H1 (cell line): ENCODE data around the gene PCDH18.

Source experiments
- BACH1 ChIP-seq: IDR thresholded peaks from 2 replicates; pipeline ENCODE4 v1.6.1; 2012; ENCODE audit warnings: low read length, improper control_type of control experiment
- EZH2 ChIP-seq: fragments of 200-600 bp; sonication (generic); IDR thresholded peaks from 2 replicates; pipeline ENCODE4 v1.7.1; 2012; ENCODE audit warnings: low read depth, mild to moderate bottlenecking, moderate library complexity, low read length, inconsistent platforms; ENCODE audit not compliant: severe bottlenecking
- TF ChIP-seq, protein P1 (sequence below), 3 experiments: IDR thresholded peaks; 1 replicate in 2 of 3; 2 replicates in 1 of 3; pipeline versions ENCODE4 v1.5.1 to v1.6.1; 2011; ENCODE audit warnings: low read length in 3 of 3, mild to moderate bottlenecking in 3 of 3, inconsistent platforms in 2 of 3, low read depth in 1 of 3, moderate library complexity in 1 of 3; ENCODE audit not compliant: insufficient read depth in 1 of 3; ENCODE audit errors: control extremely low read depth in 1 of 3

DNA sequence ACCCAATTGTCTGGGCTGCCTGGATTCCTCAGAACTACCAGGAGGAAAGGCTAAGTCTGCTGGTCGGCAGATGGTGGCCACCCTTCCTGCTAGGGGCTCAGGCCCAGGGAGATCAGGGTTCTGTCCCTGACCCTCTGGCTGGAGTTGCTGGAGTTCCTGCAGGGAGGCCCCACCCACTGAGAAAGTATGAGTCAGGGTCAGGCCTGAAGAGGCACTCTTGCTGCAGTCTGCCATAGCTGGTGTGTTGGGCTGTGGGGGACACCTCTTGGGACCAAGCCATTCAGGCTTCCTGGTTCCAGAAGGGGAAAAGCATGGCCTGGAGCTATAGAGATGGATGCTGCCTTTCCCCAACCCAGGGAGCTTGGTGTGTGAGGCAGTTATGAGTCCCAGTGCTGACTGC lies 40.4 kb upstream of the PCDH18 start:
- TF ChIP-seq BACH1 (no peak), EZH2 (no peak)
- TF ChIP-seq, protein P1, sequence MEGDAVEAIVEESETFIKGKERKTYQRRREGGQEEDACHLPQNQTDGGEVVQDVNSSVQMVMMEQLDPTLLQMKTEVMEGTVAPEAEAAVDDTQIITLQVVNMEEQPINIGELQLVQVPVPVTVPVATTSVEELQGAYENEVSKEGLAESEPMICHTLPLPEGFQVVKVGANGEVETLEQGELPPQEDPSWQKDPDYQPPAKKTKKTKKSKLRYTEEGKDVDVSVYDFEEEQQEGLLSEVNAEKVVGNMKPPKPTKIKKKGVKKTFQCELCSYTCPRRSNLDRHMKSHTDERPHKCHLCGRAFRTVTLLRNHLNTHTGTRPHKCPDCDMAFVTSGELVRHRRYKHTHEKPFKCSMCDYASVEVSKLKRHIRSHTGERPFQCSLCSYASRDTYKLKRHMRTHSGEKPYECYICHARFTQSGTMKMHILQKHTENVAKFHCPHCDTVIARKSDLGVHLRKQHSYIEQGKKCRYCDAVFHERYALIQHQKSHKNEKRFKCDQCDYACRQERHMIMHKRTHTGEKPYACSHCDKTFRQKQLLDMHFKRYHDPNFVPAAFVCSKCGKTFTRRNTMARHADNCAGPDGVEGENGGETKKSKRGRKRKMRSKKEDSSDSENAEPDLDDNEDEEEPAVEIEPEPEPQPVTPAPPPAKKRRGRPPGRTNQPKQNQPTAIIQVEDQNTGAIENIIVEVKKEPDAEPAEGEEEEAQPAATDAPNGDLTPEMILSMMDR (IDR thresholded peaks at IDR 0.05; ENCODE audit: control extremely low read depth in 1 of 3, insufficient read depth in 1 of 3, low read depth in 1 of 3, low read length in 3 of 3), result no peak
